C4-2B (cell line): ENCODE data around the gene STX1A.

Experiments
- H3K27ac ChIP-seq: fragments of 450-650 bp; 2 replicates; pipeline ENCODE4 v1.5.1; 2017
- ZFX ChIP-seq: fragments of 450-650 bp; IDR thresholded peaks from 2 replicates; pipeline ENCODE4 v1.6.1; 2017
- TF ChIP-seq, protein P1 (sequence below): fragments of 450-650 bp; conservative IDR thresholded peaks from 2 replicates; pipeline ENCODE4 v1.5.1; 2017; ENCODE audit warnings: mild to moderate bottlenecking

The STX1A gene

DNA sequence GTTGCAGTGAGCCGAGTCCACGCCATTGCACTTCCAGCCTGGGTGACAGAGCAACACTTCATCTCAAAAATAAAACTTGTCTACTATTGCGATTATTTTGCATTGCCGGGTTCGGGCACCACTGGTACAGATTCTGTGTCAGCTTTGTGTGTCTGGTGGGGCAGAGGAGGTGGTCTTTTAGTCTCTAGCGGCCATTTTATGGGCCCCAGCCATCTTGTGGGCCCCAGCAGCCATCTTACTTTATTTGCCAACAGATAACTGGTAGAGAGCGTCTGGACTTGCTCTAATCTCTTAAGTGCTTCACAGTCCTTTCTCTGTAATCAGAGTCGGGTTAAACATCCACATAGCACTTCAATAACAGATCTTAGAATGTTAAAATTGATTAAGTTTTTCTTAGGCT, 31.2 kb downstream of the STX1A start:
- H3K27ac ChIP-seq = no peak overlapping the region
- TF ChIP-seq, protein P1, sequence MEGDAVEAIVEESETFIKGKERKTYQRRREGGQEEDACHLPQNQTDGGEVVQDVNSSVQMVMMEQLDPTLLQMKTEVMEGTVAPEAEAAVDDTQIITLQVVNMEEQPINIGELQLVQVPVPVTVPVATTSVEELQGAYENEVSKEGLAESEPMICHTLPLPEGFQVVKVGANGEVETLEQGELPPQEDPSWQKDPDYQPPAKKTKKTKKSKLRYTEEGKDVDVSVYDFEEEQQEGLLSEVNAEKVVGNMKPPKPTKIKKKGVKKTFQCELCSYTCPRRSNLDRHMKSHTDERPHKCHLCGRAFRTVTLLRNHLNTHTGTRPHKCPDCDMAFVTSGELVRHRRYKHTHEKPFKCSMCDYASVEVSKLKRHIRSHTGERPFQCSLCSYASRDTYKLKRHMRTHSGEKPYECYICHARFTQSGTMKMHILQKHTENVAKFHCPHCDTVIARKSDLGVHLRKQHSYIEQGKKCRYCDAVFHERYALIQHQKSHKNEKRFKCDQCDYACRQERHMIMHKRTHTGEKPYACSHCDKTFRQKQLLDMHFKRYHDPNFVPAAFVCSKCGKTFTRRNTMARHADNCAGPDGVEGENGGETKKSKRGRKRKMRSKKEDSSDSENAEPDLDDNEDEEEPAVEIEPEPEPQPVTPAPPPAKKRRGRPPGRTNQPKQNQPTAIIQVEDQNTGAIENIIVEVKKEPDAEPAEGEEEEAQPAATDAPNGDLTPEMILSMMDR = no peak
- no peak for TF ChIP-seq ZFX

DNA sequence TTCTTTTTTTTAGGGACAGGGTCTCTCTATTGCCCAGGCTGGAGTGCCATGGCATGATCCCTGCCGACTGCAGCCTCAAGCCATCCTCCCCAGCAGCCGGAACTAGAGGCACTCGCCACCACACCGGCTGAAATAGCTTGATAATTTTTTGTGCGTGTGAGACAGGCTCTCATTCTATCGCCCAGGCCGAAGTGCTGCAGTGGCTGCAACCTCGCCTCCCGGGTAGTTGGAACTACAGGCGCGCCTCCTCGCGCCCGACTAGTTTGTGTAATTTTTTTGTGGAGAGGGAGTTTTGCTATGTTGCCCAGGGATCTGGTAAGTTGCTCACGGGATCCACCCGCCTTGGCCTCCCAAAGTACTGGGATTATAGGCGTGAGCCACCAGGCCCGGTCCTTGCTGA, 34.2 kb downstream of the STX1A start:
- no peak overlapping the region for H3K27ac ChIP-seq
- TF ChIP-seq ZFX = no peak
- TF ChIP-seq, protein P1 = no peak

DNA sequence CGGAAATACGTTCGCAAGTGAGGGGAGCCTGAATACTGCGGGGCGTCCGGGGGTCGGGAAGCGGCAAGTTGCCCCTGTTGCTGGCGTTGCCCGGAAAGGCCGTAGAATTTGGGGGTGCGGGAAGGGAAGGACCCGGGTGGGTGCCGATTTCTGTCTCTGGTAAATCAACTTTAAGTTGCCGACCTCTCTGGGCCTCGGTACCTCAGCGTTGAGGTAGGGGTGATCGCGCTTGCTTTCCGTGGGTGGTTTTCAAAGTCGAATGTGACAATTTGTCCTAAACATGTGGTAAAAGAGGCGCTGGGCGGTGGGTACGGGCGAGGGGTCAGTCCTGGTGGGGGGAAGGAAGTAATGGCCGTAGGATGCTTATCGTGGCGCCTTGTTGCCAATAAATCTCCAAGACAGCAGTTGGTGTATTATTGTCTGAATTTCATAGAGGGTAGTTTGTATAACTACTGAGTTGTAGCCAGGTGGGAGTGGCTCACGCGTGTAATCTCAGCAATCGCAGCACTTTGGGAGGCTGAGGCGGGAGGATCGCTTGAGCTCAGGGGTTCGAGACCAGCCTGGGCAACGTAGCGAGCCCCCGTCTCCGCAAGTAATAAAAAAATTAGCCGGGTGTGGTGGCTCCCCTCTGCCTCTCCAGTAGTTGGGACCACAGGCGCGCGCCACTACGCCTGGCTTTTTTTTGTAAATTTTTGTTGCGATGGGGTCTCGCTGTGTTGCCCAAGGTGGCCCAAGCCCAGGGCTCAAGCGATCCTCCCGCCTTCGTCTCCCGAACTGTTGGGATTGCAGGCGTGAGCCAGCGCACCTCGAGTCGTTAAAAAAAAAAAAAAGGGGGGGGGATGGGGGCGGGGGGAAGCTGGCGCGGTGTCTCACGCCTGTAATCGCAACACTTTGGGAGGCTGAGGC, 35.4 kb downstream of the STX1A start:
- peak overlapping the region; percentile 86 for H3K27ac ChIP-seq
- TF ChIP-seq ZFX = no peak
- TF ChIP-seq, protein P1 = no peak

DNA sequence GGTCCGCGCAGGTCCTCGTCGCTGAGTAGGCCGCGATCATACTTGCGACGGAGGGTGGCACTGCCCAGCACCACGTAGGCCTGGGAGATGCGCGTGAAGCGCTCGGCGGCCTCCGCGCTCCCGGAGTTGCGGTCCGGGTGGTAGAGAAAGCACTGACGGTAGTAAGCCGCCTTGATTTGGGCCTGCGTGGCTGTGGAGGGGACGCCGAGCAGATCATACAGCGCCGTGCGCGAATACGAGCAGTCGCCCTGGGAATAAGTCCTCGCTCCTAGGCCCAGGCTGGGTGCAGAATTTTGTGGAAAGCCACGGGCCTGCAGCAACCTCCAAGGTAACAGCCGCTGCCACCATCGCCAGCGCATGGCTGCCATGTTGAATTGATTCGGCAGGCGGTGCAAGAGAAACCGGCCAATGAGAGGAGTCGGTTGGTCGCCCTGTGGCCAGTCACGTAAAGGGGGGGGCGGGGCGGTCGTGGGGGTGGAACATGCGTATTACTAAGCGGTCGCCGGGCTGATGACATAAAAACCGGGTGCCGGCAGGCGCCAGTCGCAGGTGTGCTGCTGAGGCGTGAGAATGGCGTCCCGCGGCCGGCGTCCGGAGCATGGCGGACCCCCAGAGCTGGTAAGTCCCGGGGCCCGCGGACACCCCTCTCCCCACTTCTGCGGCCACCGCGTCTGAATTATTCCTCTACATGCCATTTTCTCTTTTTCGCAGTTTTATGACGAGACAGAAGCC, 36.2 kb downstream of the STX1A start, which contains the start of the genes BUD23 and DNAJC30:
Gene BUD23 (plus strand): TSS at position 542 of the 732 bp plus-strand sequence. CDS start 29 bp downstream, at position 571.
Gene DNAJC30 (minus strand): TSS at position 398 of the 732 bp plus-strand sequence. CDS start 30 bp downstream, at position 368.
- peak within 1 kb of the TSS; percentile 86 for H3K27ac ChIP-seq
- peak; percentile 99 for TF ChIP-seq ZFX
- TF ChIP-seq, protein P1 = no peak

DNA sequence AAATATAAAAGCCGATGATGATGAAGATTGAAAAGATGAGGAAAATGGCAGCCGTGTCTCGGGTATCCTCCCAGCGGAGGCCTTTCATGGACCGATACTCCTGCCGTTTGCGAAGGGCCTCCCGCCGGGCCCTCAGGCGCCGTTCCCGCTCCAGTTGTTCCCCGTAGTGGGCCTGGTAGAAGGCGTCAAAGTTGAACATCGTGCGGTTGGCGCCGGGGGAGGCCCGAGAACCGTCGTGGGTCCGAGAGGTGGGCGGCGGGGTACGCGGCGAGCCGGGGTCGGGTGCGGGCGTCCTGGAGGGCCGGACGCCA, 36.8 kb downstream of the STX1A start:
- TF ChIP-seq ZFX = no peak
- TF ChIP-seq, protein P1 = no peak
- peak overlapping the region; percentile 86 for H3K27ac ChIP-seq

DNA sequence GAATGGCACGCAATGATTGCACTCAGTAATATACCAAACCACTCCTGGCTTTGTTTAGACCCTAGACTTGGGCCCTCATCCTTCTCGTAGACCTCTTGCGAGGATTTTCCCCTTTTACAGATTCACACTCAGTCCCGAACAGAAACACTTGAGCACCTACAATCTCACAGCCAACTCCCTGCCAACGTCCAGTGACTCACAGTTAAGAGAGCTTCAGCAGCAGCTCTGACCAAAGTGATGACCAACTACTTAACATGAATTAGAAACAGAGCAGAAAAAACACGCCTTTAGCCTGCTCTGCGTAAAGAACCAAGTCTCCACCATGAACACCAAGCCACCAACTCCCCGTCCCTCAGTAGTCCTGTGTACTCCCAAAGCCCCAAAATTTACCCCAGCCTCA, 38.4 kb downstream of the STX1A start:
- no peak overlapping the region for H3K27ac ChIP-seq
- TF ChIP-seq ZFX = no peak
- TF ChIP-seq, protein P1 = no peak

DNA sequence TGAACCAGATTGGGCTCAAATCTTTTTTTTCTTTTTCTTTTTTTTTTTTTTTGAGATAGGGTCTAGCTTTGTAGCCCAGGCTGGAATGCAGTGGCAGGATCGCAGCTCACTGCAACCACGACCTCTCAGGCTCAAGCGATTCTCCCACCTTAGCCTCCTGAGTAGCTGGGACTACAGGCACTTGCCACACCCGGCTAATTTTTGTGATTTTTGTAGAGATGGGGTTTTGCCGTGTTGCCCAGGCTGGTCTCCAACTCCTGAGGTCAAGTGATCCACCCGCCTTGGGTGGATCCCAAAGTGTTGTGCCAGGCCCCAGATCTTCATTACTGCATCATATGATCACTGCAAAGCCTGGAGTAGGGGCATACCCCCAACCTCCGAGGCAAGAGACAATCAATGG, 39.0 kb downstream of the STX1A start:
- H3K27ac ChIP-seq = no peak overlapping the region
- TF ChIP-seq ZFX = no peak
- TF ChIP-seq, protein P1 = no peak
